ENCODE results near the gene EEF2K.

EEF2K gene

GRCh38 chr16:22206013-22206841 is at the start of gene EEF2K:
Gene EEF2K, plus strand, starts transcription at chr16:22206278. Its CDS starts 19,452 bp downstream, at chr16:22225730.
- DNase-seq (ENCODE audit: low read depth): peak; percentile 81
- peak within 1 kb of the TSS; percentile 86 for H3K4me3 ChIP-seq (ENCODE audit: low read depth, low read length)
- TF ChIP-seq CTCF (IDR thresholded peaks at IDR 0.05; ENCODE audit: low read depth, low read length, missing control alignments): peak; percentile 78

GRCh38 chr16:22161401-22161800 is 44.7 kb upstream of the EEF2K start:
- TF ChIP-seq CTCF (IDR thresholded peaks at IDR 0.05; ENCODE audit: low read depth, low read length, missing control alignments): no peak
- no peak overlapping the region for H3K4me3 ChIP-seq (ENCODE audit: low read depth, low read length)
- DNase-seq (ENCODE audit: low read depth): no peak

- no peak for DNase-seq (ENCODE audit: low read depth)
- H3K4me3 ChIP-seq (ENCODE audit: low read depth, low read length): no peak within 1 kb of the TSS
- TF ChIP-seq CTCF (IDR thresholded peaks at IDR 0.05; ENCODE audit: low read depth, low read length, missing control alignments): no peak
Measured at GRCh38 chr16:22161999-22162655, 44.0 kb upstream of the EEF2K start, which contains the start of gene SDR42E2. Gene SDR42E2, plus strand, starts transcription at chr16:22162506. Its CDS starts 3,077 bp downstream, at chr16:22165583.

GRCh38 chr16:22162656-22163009 is 43.4 kb upstream of the EEF2K start:
- DNase-seq (ENCODE audit: low read depth): no peak
- TF ChIP-seq CTCF (IDR thresholded peaks at IDR 0.05; ENCODE audit: low read depth, low read length, missing control alignments): no peak
- no peak overlapping the region for H3K4me3 ChIP-seq (ENCODE audit: low read depth, low read length)

GRCh38 chr16:22163806-22164205 is 42.3 kb upstream of the EEF2K start:
- DNase-seq (ENCODE audit: low read depth): no peak
- no peak for TF ChIP-seq CTCF (IDR thresholded peaks at IDR 0.05; ENCODE audit: low read depth, low read length, missing control alignments)
- no peak overlapping the region for H3K4me3 ChIP-seq (ENCODE audit: low read depth, low read length)

GRCh38 chr16:22164482-22164881 is 41.6 kb upstream of the EEF2K start:
- no peak for TF ChIP-seq CTCF (IDR thresholded peaks at IDR 0.05; ENCODE audit: low read depth, low read length, missing control alignments)
- DNase-seq (ENCODE audit: low read depth): no peak
- H3K4me3 ChIP-seq (ENCODE audit: low read depth, low read length): no peak overlapping the region
